GM12892 (cell line): ENCODE data around the gene LRRC8B. TPM values are rescaled to one million over a fixed set of nuclear protein-coding genes. Genes with fewer than 3 reads are reported as not detected.
A peak's percentile ranks its signal among the peaks of the same experiment; 100 is the strongest.

ENCODE experiments used
- DNase-seq: peaks from one replicate; pipeline ENCODE4 v3.0.0; 2011; ENCODE audit not compliant: insufficient read length
- FAIRE-seq: peaks from 2 replicates; lab custom pipeline; 2011; peaks lifted over from hg19 to GRCh38; lab: Jason Lieb, UNC
- POLR2A ChIP-seq: IDR thresholded peaks from 2 replicates; pipeline ENCODE4 v1.6.1; 2011; ENCODE audit warnings: low read depth, low read length, control low read depth
- POLR2AphosphoS5 ChIP-seq: IDR thresholded peaks from 2 replicates; pipeline ENCODE4 v1.6.1; 2011; ENCODE audit warnings: low read depth, low read length, control low read depth
- TAF1 ChIP-seq: IDR thresholded peaks from 2 replicates; pipeline ENCODE4 v1.6.1; 2011; ENCODE audit warnings: low read depth, mild to moderate bottlenecking, control low read depth, low read length, borderline replicate concordance
- polyA plus RNA-seq: library from polyadenylated mRNA; unstranded; fragments of >200 nt; gene quantifications from one replicate; pipeline ENCODE4 v1.2.1, GENCODE V29; 2012; ENCODE audit warnings: missing spikeins, inconsistent platforms; ENCODE audit not compliant: missing spikeins

LRRC8B gene
- 2.4 TPM for polyA plus RNA-seq

DNA sequence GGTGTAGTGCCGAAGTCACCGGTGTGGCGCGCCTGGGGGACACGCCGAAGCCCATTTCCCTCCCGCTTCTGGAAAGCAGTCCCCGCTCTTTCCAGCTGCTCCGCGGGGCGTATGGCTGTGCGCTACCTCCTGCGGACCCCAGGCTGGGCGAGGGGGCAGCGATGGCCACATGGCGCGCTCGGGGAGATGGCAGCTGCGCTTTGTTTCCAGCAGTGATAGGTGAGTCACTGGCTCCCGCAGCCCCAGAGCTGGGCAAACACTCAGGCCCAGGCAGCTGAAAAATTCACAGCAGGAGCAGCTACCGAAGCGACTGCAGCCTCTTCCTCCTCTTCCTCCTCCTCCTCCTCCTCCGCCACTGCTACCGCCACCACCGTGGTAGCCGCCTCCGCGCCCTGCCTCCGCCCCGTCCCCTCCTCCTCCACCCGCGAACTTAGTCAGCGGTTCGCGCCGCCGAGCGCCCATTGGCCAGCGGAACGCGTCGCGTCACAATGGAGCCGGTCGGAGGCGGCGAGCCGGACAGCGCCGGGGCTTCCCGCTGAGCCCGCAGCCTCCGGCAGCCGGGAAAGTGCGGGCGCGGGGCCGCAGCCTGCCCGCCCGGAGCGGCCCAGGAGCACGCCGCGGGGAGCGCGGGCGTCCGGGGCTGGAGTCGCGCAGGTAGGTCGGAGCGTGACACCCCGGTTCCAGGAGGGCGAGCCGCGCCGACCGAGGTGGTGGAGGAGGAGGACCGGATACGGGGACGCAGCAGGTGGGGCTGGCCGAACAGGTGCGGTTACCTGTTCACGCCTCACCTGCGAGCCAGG lies at the start of gene LRRC8B:
LRRC8B (plus strand) TSS at position 461 of the 800 bp plus-strand sequence. CDS start 57,822 bp downstream, outside the sequence.
- FAIRE-seq (peak; percentile 95), DNase-seq (peak; percentile 72)
- TF ChIP-seq POLR2AphosphoS5 (peak; percentile 32), TAF1 (0 out of 2 replicates have a peak, but pooled peaks have one; percentile 46), POLR2A (peak; percentile 67)

DNA sequence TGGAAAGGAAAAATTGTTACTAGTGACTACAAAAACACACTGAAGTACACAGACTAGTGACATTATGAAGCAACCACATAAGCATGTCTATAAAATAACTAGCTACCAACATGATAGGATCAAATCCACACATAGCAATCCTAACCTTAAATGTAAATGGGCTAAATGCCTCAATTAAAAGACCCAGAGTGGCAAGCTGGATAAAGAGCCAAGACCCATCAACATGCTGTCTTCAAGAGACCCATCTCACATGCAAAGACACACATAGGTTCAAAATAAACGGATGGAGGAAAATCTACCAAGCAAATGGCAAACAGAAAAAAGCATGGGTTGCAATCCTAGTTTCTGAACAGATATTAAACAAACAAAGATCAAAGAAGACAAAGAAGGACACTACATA lies 49.4 kb upstream of the LRRC8B start:
- no peak for TF ChIP-seq POLR2A
- TF ChIP-seq POLR2AphosphoS5: no peak
- no peak for TF ChIP-seq TAF1
- DNase-seq: no peak

DNA sequence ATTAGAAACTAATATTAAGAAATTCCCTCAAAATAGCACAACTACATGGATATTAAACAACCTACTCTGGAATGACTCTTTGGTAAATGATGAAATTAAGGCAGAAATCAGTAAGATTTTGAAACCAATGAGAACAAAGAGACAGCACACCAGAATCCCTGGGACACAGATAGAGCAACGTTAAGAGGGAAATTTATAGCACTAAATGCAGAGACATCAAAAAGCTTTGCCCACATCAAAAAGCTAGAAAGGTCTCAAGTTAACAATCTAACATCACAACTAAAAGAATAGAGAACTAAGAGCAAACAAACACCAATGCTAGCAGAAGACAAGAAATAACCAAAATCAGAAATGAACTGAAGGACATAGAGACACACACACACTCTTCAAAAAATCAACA lies 48.6 kb upstream of the LRRC8B start:
- FAIRE-seq (no peak), DNase-seq (no peak)
- TF ChIP-seq POLR2AphosphoS5 (no peak), TAF1 (no peak), POLR2A (no peak)

More for the DNA sequence above, 49.4 kb upstream of the LRRC8B start:
- FAIRE-seq: no peak

DNA sequence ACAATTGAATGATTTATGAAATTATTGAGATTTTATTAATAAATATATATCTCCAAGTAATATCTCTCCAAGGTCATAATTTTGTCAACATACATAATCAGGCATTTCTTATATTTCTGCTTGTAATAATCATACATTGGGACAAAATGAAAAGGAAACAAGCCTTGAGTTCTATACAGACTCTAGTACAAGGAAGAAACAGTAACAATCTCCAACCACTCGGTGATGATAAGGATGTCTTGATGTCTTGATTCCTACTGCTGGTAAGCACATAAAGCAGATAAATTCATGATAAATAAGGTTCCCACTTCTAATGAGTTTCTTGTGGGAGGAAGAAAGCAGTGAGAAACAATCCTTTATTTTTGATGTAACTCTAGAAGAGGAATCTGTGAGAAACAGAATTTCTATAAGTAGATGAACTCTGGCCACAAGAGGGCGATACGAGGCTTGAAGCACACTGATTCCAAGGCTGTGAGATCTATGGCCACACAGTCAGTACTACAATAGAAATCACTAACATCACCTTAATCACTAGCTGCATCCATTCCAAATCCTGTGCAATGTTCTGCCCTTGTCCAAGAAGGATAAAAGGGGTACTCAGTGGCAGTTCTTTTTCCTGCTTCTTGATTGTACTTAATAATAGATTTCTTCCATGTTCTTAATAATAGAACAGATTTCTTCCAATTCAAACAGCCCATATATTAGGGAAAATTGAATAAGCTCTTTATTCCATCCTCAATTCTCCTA lies 41.4 kb upstream of the LRRC8B start:
- DNase-seq (no peak), FAIRE-seq (peak; percentile 92)
- no peak for TF ChIP-seq POLR2A
- no peak for TF ChIP-seq TAF1
- no peak for TF ChIP-seq POLR2AphosphoS5

DNA sequence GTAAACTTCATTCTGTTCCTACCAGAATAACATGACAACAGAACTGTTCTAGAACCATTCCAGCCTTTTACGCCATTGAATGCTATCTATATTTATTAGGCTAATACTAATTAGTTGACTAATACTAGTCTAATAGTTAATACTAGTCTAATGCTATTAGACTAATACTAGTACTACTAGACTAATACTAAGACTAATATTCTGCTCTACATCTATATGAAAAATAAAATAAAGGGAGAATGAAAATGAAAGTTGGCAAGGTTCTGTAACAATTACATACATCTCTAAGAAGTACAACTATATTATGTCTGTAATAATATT lies 40.9 kb upstream of the LRRC8B start:
- FAIRE-seq (no peak), DNase-seq (no peak)
- TF ChIP-seq POLR2AphosphoS5: no peak
- TF ChIP-seq POLR2A: no peak
- TF ChIP-seq TAF1: no peak

DNA sequence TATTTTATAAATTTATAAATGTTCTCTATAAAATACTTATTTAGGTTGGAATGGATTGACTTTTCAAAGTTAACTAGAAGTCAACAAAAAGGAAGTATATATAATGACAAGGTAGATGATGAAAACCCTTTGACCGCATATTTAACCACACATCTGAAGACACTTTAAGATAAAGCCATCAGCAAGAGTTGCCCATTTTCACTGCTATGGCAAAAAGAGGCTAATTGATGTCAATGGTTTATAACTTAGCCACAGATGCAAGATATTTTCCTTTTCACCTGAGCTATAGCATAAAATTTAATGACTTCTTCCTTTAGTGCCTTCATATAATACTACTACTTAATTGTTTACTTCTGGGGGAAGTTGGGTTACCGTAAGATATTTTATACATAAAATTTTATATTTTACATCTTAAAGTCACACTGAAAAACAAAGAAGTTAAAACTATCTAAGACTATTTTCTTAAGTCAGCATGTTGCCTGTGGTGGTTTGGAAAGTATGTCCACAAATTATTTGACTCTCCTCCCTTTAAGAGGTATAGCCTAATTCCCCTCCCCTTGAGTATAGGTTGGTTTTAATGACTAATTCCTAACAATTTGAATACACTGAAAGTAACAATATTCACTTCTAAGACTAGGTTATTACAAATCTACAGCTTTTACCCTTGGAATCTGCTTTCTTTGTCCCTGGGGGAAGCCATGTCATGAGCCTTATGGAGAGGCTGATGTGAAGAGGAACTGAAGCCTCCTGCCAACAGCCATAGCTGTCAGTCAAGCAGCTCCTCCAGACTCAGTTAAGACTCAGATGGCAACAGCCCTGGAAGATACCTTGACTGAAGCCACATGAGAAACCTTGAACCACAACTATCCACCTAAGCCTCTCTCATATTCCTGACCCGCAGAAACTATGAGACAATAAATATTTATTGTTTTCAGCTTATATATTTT lies 40.3 kb upstream of the LRRC8B start:
- no peak for DNase-seq
- no peak for TF ChIP-seq POLR2A
- TF ChIP-seq POLR2AphosphoS5: no peak
- no peak for TF ChIP-seq TAF1
- no peak for FAIRE-seq

DNA sequence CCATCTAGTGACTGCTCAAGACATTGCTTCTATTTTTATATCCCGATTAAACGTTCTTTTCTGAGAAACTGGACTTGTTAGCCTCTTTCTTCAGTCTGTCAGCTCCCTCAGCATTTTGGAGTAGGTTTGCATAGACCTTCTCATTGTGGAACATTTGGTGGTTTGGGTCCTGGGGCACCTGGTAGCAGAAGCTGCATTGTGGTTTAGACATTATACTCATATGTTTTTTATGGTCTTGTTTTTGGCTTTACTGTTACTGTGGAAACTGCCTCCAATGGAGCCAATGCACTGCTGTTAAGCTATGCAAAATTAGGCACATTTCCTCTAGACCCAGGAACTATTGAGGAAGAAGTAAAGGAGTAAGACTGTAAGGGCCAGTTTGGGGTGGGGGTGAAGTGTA lies 36.7 kb upstream of the LRRC8B start:
- no peak for DNase-seq
- no peak for FAIRE-seq
- TF ChIP-seq POLR2AphosphoS5: no peak
- TF ChIP-seq POLR2A: no peak
- TF ChIP-seq TAF1: no peak

DNA sequence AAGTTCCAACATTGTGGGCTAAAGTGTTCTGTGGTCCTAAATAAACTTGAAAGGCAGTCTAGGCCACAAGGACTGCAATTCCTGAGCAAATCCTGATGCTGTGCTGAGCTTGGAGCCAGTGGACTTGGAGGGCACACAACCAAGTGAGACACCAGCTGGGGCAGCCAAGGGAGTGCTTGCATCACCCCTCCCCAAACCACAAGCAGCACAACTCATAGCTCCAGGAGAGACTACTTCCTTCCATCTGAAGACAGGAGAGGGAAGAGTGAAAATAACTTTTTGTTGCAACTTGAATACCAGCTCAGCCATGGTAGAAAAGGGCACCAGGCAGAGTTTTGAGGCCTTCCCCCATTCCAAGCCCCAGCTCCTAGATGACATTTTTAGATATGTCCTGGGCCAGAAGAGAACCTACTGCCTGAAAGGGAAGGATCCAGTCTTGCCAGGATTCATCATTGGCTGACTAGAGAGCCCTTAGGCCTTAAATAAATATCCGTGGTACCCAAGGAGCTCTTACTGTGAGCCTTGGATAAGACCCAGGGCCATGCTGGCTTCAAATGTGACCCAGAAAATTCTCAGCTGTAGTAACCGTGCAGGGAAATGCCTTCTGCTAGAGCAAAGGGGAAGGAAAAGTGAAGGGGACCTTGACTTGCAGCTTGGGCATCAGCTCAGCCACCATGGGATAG lies 35.4 kb upstream of the LRRC8B start:
- no peak for FAIRE-seq
- no peak for DNase-seq
- TF ChIP-seq TAF1 (no peak), POLR2A (no peak), POLR2AphosphoS5 (no peak)

DNA sequence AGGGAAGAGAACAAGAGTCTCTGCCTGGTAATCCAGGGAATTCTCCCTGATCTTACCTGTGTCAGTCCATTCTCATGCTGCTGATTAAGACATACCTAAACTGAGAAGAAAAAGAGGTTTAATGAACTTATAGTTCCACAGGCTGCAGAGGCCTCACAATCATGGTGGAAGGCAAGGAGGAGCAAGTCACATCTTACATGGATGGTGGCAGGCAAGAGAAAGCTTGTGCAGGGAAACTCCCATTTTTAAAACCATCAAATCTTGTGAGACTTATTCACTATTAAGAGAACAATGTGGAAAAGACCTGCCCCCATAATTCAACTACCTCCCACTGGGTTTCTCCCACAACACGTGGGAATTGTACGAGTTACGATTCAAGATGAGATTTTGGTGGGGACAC lies 34.2 kb upstream of the LRRC8B start:
- FAIRE-seq: no peak
- TF ChIP-seq TAF1: no peak
- no peak for TF ChIP-seq POLR2A
- no peak for TF ChIP-seq POLR2AphosphoS5
- DNase-seq: no peak

DNA sequence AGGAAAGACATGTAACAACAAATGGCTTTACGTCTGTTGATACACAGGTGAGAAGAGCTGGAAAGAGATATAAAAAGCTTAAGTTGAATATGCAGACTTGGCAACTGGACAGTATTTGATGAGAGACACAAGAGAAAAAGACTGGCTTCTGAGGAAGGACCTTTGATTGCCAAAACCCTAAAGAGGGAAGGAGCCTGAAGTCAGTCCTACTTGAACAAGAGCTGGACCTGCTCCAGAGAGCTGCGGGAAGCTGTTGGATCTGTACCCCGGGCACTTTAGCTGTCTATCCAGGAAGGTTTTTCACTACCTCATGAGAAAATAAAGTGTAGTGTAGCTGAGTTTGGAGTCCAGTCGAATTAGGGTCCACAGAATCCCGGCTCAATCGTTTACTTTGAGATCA lies 25.3 kb upstream of the LRRC8B start:
- DNase-seq (no peak), FAIRE-seq (no peak)
- TF ChIP-seq TAF1: no peak
- no peak for TF ChIP-seq POLR2AphosphoS5
- no peak for TF ChIP-seq POLR2A
